ENCODE data around the gene OR6M1. TPM values are rescaled to one million over a fixed set of nuclear protein-coding genes. Genes with fewer than 3 reads are reported as not detected.

The OR6M1 gene
- total and polyA plus RNA-seq, 9 of the 15 experiments (the other 6 are each of a cell fraction or from before 2014, with no cell fraction given) = not detected

DNA sequence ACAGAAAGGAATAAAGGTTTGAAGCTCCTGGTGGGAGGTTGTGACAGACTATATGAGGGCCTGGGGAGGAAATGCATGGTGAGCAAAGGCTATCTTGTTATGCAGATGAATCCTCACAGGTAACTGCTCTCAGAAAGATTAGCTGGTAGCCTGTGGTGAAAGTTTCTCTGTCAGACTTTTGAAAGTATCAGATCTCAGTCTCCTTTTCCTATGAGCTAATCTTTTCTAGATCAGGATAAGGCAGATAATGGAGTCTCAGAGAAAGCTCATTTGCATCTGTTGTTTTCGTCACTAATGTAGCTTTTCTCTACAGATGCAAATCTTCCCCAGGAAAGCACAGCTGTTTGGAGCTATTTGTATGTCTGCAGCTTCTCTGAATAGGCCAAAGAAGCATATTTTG, 30.9 kb downstream of the OR6M1 start:
- no peak overlapping the region for H3K27ac ChIP-seq (ENCODE audit: extremely low read depth, low read depth, low read length)
- BruUV-seq (replicated peaks) = no TSS peak
- H4K20me1 ChIP-seq (replicated peaks; ENCODE audit: control insufficient read depth, insufficient read depth, low read length) = no peaks in the 10 kb centered on the region
- H3K4me3 ChIP-seq = no peak overlapping the region
- POLR2A ChIA-PET = no interaction called here
- DNase-seq (ENCODE audit: extremely low read depth in 1 of 4, low spot score in 3 of 4) (no peak), FAIRE-seq (no peak), ATAC-seq (no peak)
- H3K79me2 ChIP-seq (ENCODE audit: control insufficient read depth, insufficient read depth, low read length) = no peaks in the 10 kb centered on the region
- H3K27me3 ChIP-seq (ENCODE audit: control insufficient read depth in 2 of 2, insufficient read depth in 2 of 2, low read length in 2 of 2) = no peaks in the 10 kb centered on the region
- in situ Hi-C loops (cut with MboI) = no loop called here
- no peaks in the 10 kb centered on the region for H3K36me3 ChIP-seq (ENCODE audit: control insufficient read depth, insufficient read depth, low read length)
- CTCF ChIA-PET (ENCODE audit: low intra/inter-chr PET ratio) = no interaction called here
- H2AFZ ChIP-seq (ENCODE audit: low read depth, low read length) = no peak overlapping the region
- no peaks in the 10 kb centered on the region for H3K9me3 ChIP-seq (replicated peaks; ENCODE audit: control insufficient read depth, insufficient read depth, low read depth, low read length)
- no peaks in the 10 kb centered on the region for H3K4me1 ChIP-seq (replicated peaks in 1 of 2; ENCODE audit: control insufficient read depth in 2 of 2, insufficient read depth in 2 of 2, low read length in 2 of 2)
- intact Hi-C loops (cut with micrococcal nuclease) = no loop called here
- TF ChIP-seq BRF1 (IDR thresholded peaks at IDR 0.05; ENCODE audit: borderline replicate concordance, extremely low read depth, insufficient read length) (no peak), CBFB (CRISPR knock-in tag; IDR thresholded peaks at IDR 0.05) (no peak), MCM3 (IDR thresholded peaks at IDR 0.05) (no peak), NR2F6 (CRISPR knock-in tag; IDR thresholded peaks at IDR 0.05) (no peak), RBFOX2 (IDR thresholded peaks at IDR 0.05; ENCODE audit: low read depth, low read length) (no peak), GATAD2B (IDR thresholded peaks at IDR 0.05; ENCODE audit: borderline replicate concordance) (no peak), ZNF134 (CRISPR knock-in tag; conservative IDR thresholded peaks at IDR 0.05) (no peak), XRCC3 (IDR thresholded peaks at IDR 0.05) (no peak), DNMT1 (IDR thresholded peaks at IDR 0.05) (no peak), NELFE (IDR thresholded peaks at IDR 0.05; ENCODE audit: insufficient read depth, insufficient read length) (no peak)
- TF ChIP-seq, protein P1, sequence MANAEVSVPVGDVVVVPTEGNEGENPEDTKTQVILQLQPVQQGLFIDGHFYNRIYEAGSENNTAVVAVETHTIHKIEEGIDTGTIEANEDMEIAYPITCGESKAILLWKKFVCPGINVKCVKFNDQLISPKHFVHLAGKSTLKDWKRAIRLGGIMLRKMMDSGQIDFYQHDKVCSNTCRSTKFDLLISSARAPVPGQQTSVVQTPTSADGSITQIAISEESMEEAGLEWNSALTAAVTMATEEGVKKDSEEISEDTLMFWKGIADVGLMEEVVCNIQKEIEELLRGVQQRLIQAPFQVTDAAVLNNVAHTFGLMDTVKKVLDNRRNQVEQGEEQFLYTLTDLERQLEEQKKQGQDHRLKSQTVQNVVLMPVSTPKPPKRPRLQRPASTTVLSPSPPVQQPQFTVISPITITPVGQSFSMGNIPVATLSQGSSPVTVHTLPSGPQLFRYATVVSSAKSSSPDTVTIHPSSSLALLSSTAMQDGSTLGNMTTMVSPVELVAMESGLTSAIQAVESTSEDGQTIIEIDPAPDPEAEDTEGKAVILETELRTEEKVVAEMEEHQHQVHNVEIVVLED (CRISPR knock-in tag; IDR thresholded peaks at IDR 0.05) = no peak
- TF ChIP-seq, protein P2, sequence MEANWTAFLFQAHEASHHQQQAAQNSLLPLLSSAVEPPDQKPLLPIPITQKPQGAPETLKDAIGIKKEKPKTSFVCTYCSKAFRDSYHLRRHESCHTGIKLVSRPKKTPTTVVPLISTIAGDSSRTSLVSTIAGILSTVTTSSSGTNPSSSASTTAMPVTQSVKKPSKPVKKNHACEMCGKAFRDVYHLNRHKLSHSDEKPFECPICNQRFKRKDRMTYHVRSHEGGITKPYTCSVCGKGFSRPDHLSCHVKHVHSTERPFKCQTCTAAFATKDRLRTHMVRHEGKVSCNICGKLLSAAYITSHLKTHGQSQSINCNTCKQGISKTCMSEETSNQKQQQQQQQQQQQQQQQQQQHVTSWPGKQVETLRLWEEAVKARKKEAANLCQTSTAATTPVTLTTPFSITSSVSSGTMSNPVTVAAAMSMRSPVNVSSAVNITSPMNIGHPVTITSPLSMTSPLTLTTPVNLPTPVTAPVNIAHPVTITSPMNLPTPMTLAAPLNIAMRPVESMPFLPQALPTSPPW (CRISPR knock-in tag; IDR thresholded peaks at IDR 0.05) = no peak
- H3K9ac ChIP-seq (ENCODE audit: insufficient read depth in 1 of 2, low read depth in 2 of 2, low read length in 2 of 2) = no peak overlapping the region
- no peaks in the 10 kb centered on the region for H3K9me1 ChIP-seq (ENCODE audit: control insufficient read depth, insufficient read depth, low read length)
- 0% methylated on average over 1 of the region's 1 CpG for WGBS (ENCODE audit: insufficient coverage, low coverage, missing lambda C conversion rate)
- no peak overlapping the region for H3K4me2 ChIP-seq (ENCODE audit: insufficient read depth, low read length)

Measured in K562 (cell line).